ENCODE measurements around the gene ZNF398. TPM values are rescaled to one million over a fixed set of nuclear protein-coding genes. Genes with fewer than 3 reads are reported as not detected.

Gene ZNF398
- total and polyA plus RNA-seq, 2 of the 13 experiments (the other 11 are each of a cell fraction or from before 2014, with no cell fraction given), result 3.0 to 8.9 TPM

GRCh38 chr7:149225106-149225505 is 77.9 kb downstream of the ZNF398 start (continued):
- no peak for TF ChIP-seq ZNF280D (CRISPR knock-in tag; IDR thresholded peaks at IDR 0.05)
- TF ChIP-seq ZNF138 (CRISPR knock-in tag; IDR thresholded peaks at IDR 0.05; ENCODE audit: low read depth), result no peak
- TF ChIP-seq ZNF407 (CRISPR knock-in tag; IDR thresholded peaks at IDR 0.05; ENCODE audit: not compliant biosample characterization), result no peak
- TF ChIP-seq NR2F6 (IDR thresholded peaks at IDR 0.05), result no peak
- no peak for TF ChIP-seq NR2F6 (CRISPR knock-in tag; IDR thresholded peaks at IDR 0.05)
- TF ChIP-seq SETDB1 (CRISPR knock-in tag; IDR thresholded peaks at IDR 0.05; ENCODE audit: borderline replicate concordance), result no peak
- no peak for TF ChIP-seq ATM (IDR thresholded peaks at IDR 0.05; ENCODE audit: borderline replicate concordance)
